ENCODE results near the gene CELF2.

Gene CELF2

GRCh38 chr10:11131112-11131639 is 113.5 kb downstream of the CELF2 start:
- no peak overlapping the region for H2AK5ac ChIP-seq (ENCODE audit: low read depth, low read length)
- H3K18ac ChIP-seq (ENCODE audit: low read length): no peak overlapping the region
- H3K4me1 ChIP-seq (ENCODE audit: control insufficient read depth in 2 of 2, insufficient read depth in 1 of 2, low read depth in 1 of 2, low read length in 2 of 2): peaks cover 0 to 6% of the 10 kb centered on the region in 2 donors
- H3K4ac ChIP-seq (ENCODE audit: low read length): no peak overlapping the region
- H3K9me3 ChIP-seq (replicated peaks in 1 of 2; ENCODE audit: control insufficient read depth in 2 of 2, insufficient read depth in 1 of 2, low read depth in 1 of 2, low read length in 2 of 2): no peaks in the 10 kb centered on the region
- H3K14ac ChIP-seq (ENCODE audit: low read length): no peak overlapping the region
- H3K4me3 ChIP-seq (ENCODE audit: low read length in 2 of 2): no peak overlapping the region
- H3K9ac ChIP-seq (ENCODE audit: low read depth, low read length, poor library complexity): no peak overlapping the region
- no peak overlapping the region for H3K23ac ChIP-seq (ENCODE audit: low read depth, low read length, poor library complexity)
- no peak overlapping the region for H2BK5ac ChIP-seq (ENCODE audit: low read length)
- no peak overlapping the region for H4K91ac ChIP-seq (ENCODE audit: low read depth, low read length, poor library complexity)
- H3K36me3 ChIP-seq (replicated peaks in 1 of 2; ENCODE audit: control insufficient read depth in 2 of 2, insufficient read depth in 2 of 2, low read length in 2 of 2): no peaks in the 10 kb centered on the region
- H4K8ac ChIP-seq (ENCODE audit: low read depth, low read length): no peak overlapping the region
- H3K4me2 ChIP-seq (ENCODE audit: insufficient read depth, low read length, poor library complexity, severe bottlenecking): no peak overlapping the region
- WGBS, 2 donors (ENCODE audit: extremely low coverage in 2 of 2, insufficient read length in 2 of 2, insufficient replicate concordance in 1 of 2): no CpG with 5 or more reads among the region's 10 CpGs
- no peak overlapping the region for H2BK12ac ChIP-seq (ENCODE audit: low read length)
- no peak overlapping the region for H2BK120ac ChIP-seq (ENCODE audit: low read depth, low read length)
- no peak overlapping the region for H2BK15ac ChIP-seq (ENCODE audit: low read length)
- H3K79me1 ChIP-seq (ENCODE audit: low read depth, low read length): no peaks in the 10 kb centered on the region
- H2AFZ ChIP-seq (ENCODE audit: low read length): no peak overlapping the region
- no peak overlapping the region for H3K27ac ChIP-seq (replicated peaks; ENCODE audit: low read length)
- no peaks in the 10 kb centered on the region for H3K27me3 ChIP-seq (ENCODE audit: control insufficient read depth in 3 of 3, insufficient read depth in 3 of 3, low read depth in 1 of 3, low read length in 3 of 3)
- no peak for DNase-seq (ENCODE audit: low spot score)

GRCh38 chr10:11134411-11134810 is 116.7 kb downstream of the CELF2 start:
- Histone ChIP-seq H2BK12ac (ENCODE audit: low read length) (peak overlapping the region; percentile 24), H3K27me3 (ENCODE audit: control insufficient read depth in 3 of 3, insufficient read depth in 3 of 3, low read depth in 1 of 3, low read length in 3 of 3) (no peaks in the 10 kb centered on the region), H3K79me1 (ENCODE audit: low read depth, low read length) (no peaks in the 10 kb centered on the region), H3K9me3 (replicated peaks in 1 of 2; ENCODE audit: control insufficient read depth in 2 of 2, insufficient read depth in 1 of 2, low read depth in 1 of 2, low read length in 2 of 2) (no peaks in the 10 kb centered on the region), H2AK5ac (ENCODE audit: low read depth, low read length) (no peak overlapping the region), H3K9ac (ENCODE audit: low read depth, low read length, poor library complexity) (no peak overlapping the region), H2BK120ac (ENCODE audit: low read depth, low read length) (no peak overlapping the region), H3K27ac (replicated peaks; ENCODE audit: low read length) (no peak overlapping the region), H3K4me3 (ENCODE audit: low read length in 2 of 2) (no peak overlapping the region), H3K18ac (ENCODE audit: low read length) (peak overlapping the region; percentile 25), H4K8ac (ENCODE audit: low read depth, low read length) (peak overlapping the region; percentile 52), H2BK15ac (ENCODE audit: low read length) (no peak overlapping the region), H4K91ac (ENCODE audit: low read depth, low read length, poor library complexity) (no peak overlapping the region), H3K36me3 (replicated peaks in 1 of 2; ENCODE audit: control insufficient read depth in 2 of 2, insufficient read depth in 2 of 2, low read length in 2 of 2) (no peaks in the 10 kb centered on the region), H3K14ac (ENCODE audit: low read length) (no peak overlapping the region), H3K4ac (ENCODE audit: low read length) (no peak overlapping the region), H3K4me2 (ENCODE audit: insufficient read depth, low read length, poor library complexity, severe bottlenecking) (no peak overlapping the region), H3K23ac (ENCODE audit: low read depth, low read length, poor library complexity) (no peak overlapping the region), H2AFZ (ENCODE audit: low read length) (no peak overlapping the region), H3K4me1 (ENCODE audit: control insufficient read depth in 2 of 2, insufficient read depth in 1 of 2, low read depth in 1 of 2, low read length in 2 of 2) (peaks cover 0 to 6% of the 10 kb centered on the region in 2 donors), H2BK5ac (ENCODE audit: low read length) (peak overlapping the region; percentile 88)
- no peak for DNase-seq (ENCODE audit: low spot score)
- no CpG with 5 or more reads among the region's 7 CpGs for WGBS, 2 donors (ENCODE audit: extremely low coverage in 2 of 2, insufficient read length in 2 of 2, insufficient replicate concordance in 1 of 2)

DNA sequence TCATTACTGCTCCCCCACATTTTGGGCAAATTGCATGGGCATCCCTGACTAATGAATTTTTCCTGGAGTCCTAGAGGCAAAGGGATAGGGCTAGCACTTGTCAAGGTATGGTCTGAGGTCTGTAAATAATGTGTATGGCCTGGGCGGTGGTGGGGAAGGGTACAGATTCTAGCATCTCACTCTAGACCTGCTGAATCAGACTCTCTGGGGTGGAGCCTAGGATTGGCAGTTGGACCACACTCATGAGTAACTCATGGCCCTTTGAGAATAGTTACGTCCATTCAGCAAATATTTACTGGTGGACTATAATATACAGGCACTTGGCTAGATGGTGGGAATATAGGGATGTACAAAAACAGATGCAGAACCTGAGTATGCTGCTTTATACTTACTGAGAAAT is 118.0 kb downstream of the CELF2 start:
- no peak overlapping the region for H3K27ac ChIP-seq (replicated peaks; ENCODE audit: low read length)
- no peaks in the 10 kb centered on the region for H3K36me3 ChIP-seq (replicated peaks in 1 of 2; ENCODE audit: control insufficient read depth in 2 of 2, insufficient read depth in 2 of 2, low read length in 2 of 2)
- no peak overlapping the region for H3K4ac ChIP-seq (ENCODE audit: low read length)
- no peak overlapping the region for H3K4me2 ChIP-seq (ENCODE audit: insufficient read depth, low read length, poor library complexity, severe bottlenecking)
- no peak overlapping the region for H2BK12ac ChIP-seq (ENCODE audit: low read length)
- no peak overlapping the region for H2BK15ac ChIP-seq (ENCODE audit: low read length)
- H3K4me1 ChIP-seq (ENCODE audit: control insufficient read depth in 2 of 2, insufficient read depth in 1 of 2, low read depth in 1 of 2, low read length in 2 of 2): peaks cover 0 to 6% of the 10 kb centered on the region in 2 donors
- no peak overlapping the region for H3K4me3 ChIP-seq (ENCODE audit: low read length in 2 of 2)
- no peak overlapping the region for H4K91ac ChIP-seq (ENCODE audit: low read depth, low read length, poor library complexity)
- H3K18ac ChIP-seq (ENCODE audit: low read length): no peak overlapping the region
- H2AK5ac ChIP-seq (ENCODE audit: low read depth, low read length): no peak overlapping the region
- H3K23ac ChIP-seq (ENCODE audit: low read depth, low read length, poor library complexity): no peak overlapping the region
- no peak overlapping the region for H3K14ac ChIP-seq (ENCODE audit: low read length)
- H3K27me3 ChIP-seq (ENCODE audit: control insufficient read depth in 3 of 3, insufficient read depth in 3 of 3, low read depth in 1 of 3, low read length in 3 of 3): no peaks in the 10 kb centered on the region
- no peaks in the 10 kb centered on the region for H3K9me3 ChIP-seq (replicated peaks in 1 of 2; ENCODE audit: control insufficient read depth in 2 of 2, insufficient read depth in 1 of 2, low read depth in 1 of 2, low read length in 2 of 2)
- H2BK120ac ChIP-seq (ENCODE audit: low read depth, low read length): no peak overlapping the region
- no CpG with 5 or more reads among the region's 2 CpGs for WGBS, 2 donors (ENCODE audit: extremely low coverage in 2 of 2, insufficient read length in 2 of 2, insufficient replicate concordance in 1 of 2)
- no peak overlapping the region for H3K9ac ChIP-seq (ENCODE audit: low read depth, low read length, poor library complexity)
- H2AFZ ChIP-seq (ENCODE audit: low read length): no peak overlapping the region
- H2BK5ac ChIP-seq (ENCODE audit: low read length): no peak overlapping the region
- no peak overlapping the region for H4K8ac ChIP-seq (ENCODE audit: low read depth, low read length)
- no peaks in the 10 kb centered on the region for H3K79me1 ChIP-seq (ENCODE audit: low read depth, low read length)
- no peak for DNase-seq (ENCODE audit: low spot score)

DNA sequence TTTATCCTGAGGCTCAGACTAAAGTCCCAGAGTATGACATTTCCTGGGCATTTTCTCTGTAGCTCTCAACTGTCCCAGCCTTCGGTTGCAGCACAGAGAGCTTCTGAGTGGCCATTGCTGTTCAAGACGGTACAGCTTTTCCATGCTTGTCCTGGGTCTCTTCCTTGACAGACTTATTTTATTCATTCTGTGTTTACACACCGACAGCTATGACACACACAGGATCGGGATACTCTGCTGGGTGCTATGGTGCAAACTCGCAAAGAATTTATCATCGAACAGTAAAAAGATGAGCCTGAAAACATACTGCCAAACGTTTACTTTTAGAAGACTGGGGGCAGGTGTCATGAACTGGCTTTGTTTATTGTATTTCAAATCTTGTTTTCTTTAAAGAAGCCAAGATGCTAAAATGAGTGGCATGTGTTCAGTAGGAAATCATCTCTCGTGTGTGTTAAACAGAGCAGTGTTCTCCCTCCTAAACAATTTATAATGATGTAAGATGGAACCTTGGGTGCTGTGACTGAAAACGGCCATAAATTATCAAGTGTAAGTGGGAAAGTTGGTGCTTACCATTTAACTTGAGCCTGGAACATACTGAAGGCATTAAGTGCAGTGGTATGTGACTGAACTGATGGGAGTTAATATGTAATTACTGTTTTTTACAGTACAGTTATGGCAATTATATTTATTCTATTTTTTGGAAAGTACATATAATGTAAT is 120.8 kb downstream of the CELF2 start:
- H2AK5ac ChIP-seq (ENCODE audit: low read depth, low read length): no peak overlapping the region
- no peak overlapping the region for H2BK5ac ChIP-seq (ENCODE audit: low read length)
- no peak overlapping the region for H4K91ac ChIP-seq (ENCODE audit: low read depth, low read length, poor library complexity)
- no peak for DNase-seq (ENCODE audit: low spot score)
- no peak overlapping the region for H3K18ac ChIP-seq (ENCODE audit: low read length)
- no peak overlapping the region for H3K14ac ChIP-seq (ENCODE audit: low read length)
- no peaks in the 10 kb centered on the region for H3K9me3 ChIP-seq (replicated peaks in 1 of 2; ENCODE audit: control insufficient read depth in 2 of 2, insufficient read depth in 1 of 2, low read depth in 1 of 2, low read length in 2 of 2)
- H3K4ac ChIP-seq (ENCODE audit: low read length): no peak overlapping the region
- no peak overlapping the region for H2BK15ac ChIP-seq (ENCODE audit: low read length)
- H3K27me3 ChIP-seq (ENCODE audit: control insufficient read depth in 3 of 3, insufficient read depth in 3 of 3, low read depth in 1 of 3, low read length in 3 of 3): no peaks in the 10 kb centered on the region
- no peak overlapping the region for H2BK120ac ChIP-seq (ENCODE audit: low read depth, low read length)
- WGBS, 2 donors (ENCODE audit: extremely low coverage in 2 of 2, insufficient read length in 2 of 2, insufficient replicate concordance in 1 of 2): no CpG with 5 or more reads among the region's 9 CpGs
- no peak overlapping the region for H2AFZ ChIP-seq (ENCODE audit: low read length)
- H3K4me2 ChIP-seq (ENCODE audit: insufficient read depth, low read length, poor library complexity, severe bottlenecking): no peak overlapping the region
- no peak overlapping the region for H2BK12ac ChIP-seq (ENCODE audit: low read length)
- no peak overlapping the region for H3K9ac ChIP-seq (ENCODE audit: low read depth, low read length, poor library complexity)
- no peaks in the 10 kb centered on the region for H3K79me1 ChIP-seq (ENCODE audit: low read depth, low read length)
- no peak overlapping the region for H3K23ac ChIP-seq (ENCODE audit: low read depth, low read length, poor library complexity)
- no peak overlapping the region for H3K4me3 ChIP-seq (ENCODE audit: low read length in 2 of 2)
- H3K4me1 ChIP-seq (ENCODE audit: control insufficient read depth in 2 of 2, insufficient read depth in 1 of 2, low read depth in 1 of 2, low read length in 2 of 2): peaks cover 2 to 6% of the 10 kb centered on the region in 2 donors
- H3K27ac ChIP-seq (replicated peaks; ENCODE audit: low read length): no peak overlapping the region
- no peak overlapping the region for H4K8ac ChIP-seq (ENCODE audit: low read depth, low read length)
- H3K36me3 ChIP-seq (replicated peaks in 1 of 2; ENCODE audit: control insufficient read depth in 2 of 2, insufficient read depth in 2 of 2, low read length in 2 of 2): no peaks in the 10 kb centered on the region
